ENCODE data around the gene THOC6. TPM values are rescaled to one million over a fixed set of nuclear protein-coding genes. Genes with fewer than 3 reads are reported as not detected.

THOC6 gene
- total and polyA plus RNA-seq, 2 donors (not counting 1 experiment from before 2014, with no cell fraction given): 28.5 to 52.2 TPM

DNA sequence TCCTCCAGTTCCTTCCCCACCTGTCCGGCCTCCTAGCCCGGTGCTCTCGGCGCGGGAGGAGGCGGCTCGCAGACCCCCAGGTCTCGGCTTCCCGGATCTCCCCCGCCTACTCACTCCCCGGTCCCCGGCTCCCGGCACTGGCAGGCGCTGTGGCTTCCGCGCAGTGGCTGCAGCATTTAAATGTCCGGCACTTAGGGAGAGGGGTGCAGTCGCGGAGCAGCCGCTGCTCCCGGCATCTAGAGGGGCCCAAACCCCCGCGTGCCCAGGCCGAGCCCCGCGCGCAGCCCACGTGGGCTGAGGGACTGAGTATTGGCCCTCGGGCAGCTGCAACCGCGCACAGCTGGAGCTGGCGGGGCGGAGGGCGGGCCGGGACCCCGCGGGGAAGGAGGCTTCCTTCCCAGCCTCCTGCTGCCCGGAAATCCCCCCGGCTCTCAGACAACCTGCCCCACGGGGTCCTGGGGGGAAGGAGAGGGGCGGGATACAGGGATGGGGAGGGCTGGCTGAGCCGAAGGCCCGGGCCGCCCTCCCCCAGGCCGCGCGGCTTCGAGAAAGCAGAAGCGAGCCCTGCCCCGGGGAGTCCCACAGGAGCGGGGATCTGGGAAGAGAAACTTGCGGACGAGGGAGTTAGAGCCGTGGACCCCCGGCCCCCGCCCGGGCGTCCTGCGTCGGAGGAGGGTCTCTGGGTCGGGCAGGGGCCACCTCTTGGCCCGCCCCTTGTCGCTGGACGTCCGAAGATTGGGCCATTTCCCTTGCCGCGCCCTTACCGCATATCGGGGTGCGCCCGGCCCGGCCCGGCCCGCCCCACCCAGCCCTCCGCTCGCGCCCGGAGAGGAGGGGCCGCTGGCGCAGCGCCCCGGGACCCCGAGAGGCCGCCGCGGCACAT lies 22.2 kb downstream of the THOC6 start, which contains the start of gene MMP25:
TSS of gene MMP25 (plus strand) at position 804 of the 883 bp plus-strand sequence. CDS start 357 bp downstream, outside the sequence.
- Histone ChIP-seq H2AFZ (ENCODE audit: insufficient read depth, low read depth, low read length, poor library complexity, severe bottlenecking) (peak within 1 kb of the TSS; percentile 58), H3K79me2 (ENCODE audit: control insufficient read depth, insufficient read depth, low read length) (no peaks in the 10 kb centered on the region), H3K4me3 (ENCODE audit: control extremely low read depth in 1 of 5, extremely low read depth in 1 of 5, insufficient read depth in 1 of 5, low read depth in 2 of 5, low read length in 4 of 5) (peak within 1 kb of the TSS in 4 of 5 experiments; percentile 45 to 72 (median 56)), H3K36me3 (replicated peaks in 1 of 2; ENCODE audit: control extremely low read depth in 1 of 2, control insufficient read depth in 1 of 2, extremely low read depth in 1 of 2, insufficient read depth in 2 of 2, low read length in 1 of 2) (no peaks in the 10 kb centered on the region), H3K4me2 (replicated peaks; ENCODE audit: low read depth, low read length, poor library complexity, severe bottlenecking) (peak within 1 kb of the TSS; percentile 100), H4K20me1 (ENCODE audit: control insufficient read depth, insufficient read depth, low read length, poor library complexity, severe bottlenecking) (no peaks in the 10 kb centered on the region), H3K9ac (ENCODE audit: low read length) (peak within 1 kb of the TSS; percentile 67), H3K4me1 (ENCODE audit: control insufficient read depth in 2 of 2, insufficient read depth in 2 of 2, low read length in 2 of 2) (peaks cover 21% of the 10 kb centered on the region in 2 donors), H3K27me3 (replicated peaks in 1 of 4; ENCODE audit: control extremely low read depth in 1 of 4, control insufficient read depth in 3 of 4, insufficient read depth in 4 of 4, low read length in 3 of 4) (peaks cover 0 to 68% (median 34%) of the 10 kb centered on the region in 4 experiments), H3K27ac (ENCODE audit: low read length in 2 of 2) (no peak within 1 kb of the TSS), H3K9me3 (ENCODE audit: control extremely low read depth in 1 of 3, control insufficient read depth in 2 of 3, insufficient read depth in 1 of 3, low read length in 2 of 3) (peaks cover 0 to 23% (median 0%) of the 10 kb centered on the region in 3 donors)
- TF ChIP-seq, protein P1, sequence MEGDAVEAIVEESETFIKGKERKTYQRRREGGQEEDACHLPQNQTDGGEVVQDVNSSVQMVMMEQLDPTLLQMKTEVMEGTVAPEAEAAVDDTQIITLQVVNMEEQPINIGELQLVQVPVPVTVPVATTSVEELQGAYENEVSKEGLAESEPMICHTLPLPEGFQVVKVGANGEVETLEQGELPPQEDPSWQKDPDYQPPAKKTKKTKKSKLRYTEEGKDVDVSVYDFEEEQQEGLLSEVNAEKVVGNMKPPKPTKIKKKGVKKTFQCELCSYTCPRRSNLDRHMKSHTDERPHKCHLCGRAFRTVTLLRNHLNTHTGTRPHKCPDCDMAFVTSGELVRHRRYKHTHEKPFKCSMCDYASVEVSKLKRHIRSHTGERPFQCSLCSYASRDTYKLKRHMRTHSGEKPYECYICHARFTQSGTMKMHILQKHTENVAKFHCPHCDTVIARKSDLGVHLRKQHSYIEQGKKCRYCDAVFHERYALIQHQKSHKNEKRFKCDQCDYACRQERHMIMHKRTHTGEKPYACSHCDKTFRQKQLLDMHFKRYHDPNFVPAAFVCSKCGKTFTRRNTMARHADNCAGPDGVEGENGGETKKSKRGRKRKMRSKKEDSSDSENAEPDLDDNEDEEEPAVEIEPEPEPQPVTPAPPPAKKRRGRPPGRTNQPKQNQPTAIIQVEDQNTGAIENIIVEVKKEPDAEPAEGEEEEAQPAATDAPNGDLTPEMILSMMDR (IDR thresholded peaks at IDR 0.05): no peak
- TF ChIP-seq EZH2 (IDR thresholded peaks at IDR 0.05; ENCODE audit: borderline replicate concordance, insufficient read depth, low read depth, low read length, poor library complexity, severe bottlenecking): no peak
- WGBS (ENCODE audit: insufficient coverage): under 1% methylated on average over 86 of the region's 86 CpGs
- ChIA-PET POLR2A (interaction anchor here (1.0 kb wide), 2 partner anchors 14 to 18 kb away, joined by 3 to 4 read pairs; no protein-coding TSS in a partner anchor), CTCF (interaction anchor here (5.3 kb wide), 1 partner anchor 13 kb away, joined by 35 read pairs; no protein-coding TSS in a partner anchor)
- DNase-seq (peak; percentile 78), ATAC-seq (ENCODE audit: low read depth) (peak; percentile 83)
- Mint-ChIP-seq H3K27me3 (peaks cover 30% of the 10 kb centered on the region), H3K4me3 (peak within 1 kb of the TSS; percentile 81), H3K4me1 (peaks cover 11% of the 10 kb centered on the region), H3K9me3 (ENCODE audit: insufficient read depth) (no peaks in the 10 kb centered on the region), H3K27ac (no peak within 1 kb of the TSS)
- intact Hi-C loops (cut with micrococcal nuclease): loop anchor here (5.0 kb wide), 1 partner anchor 126 kb away; no protein-coding TSS in a partner anchor

Measured in B cell (primary cell).